ENCODE measurements around the gene RCOR3. TPM values are rescaled to one million over a fixed set of nuclear protein-coding genes. Genes with fewer than 3 reads are reported as not detected.

The RCOR3 gene
- total RNA-seq, 4 donors from 2014 or later: 78.1 to 110 (median 102) TPM

- Histone ChIP-seq H3K36me3 (no peaks in the 10 kb centered on the region), H3K27ac (no peak overlapping the region), H3K4me3 (replicated peaks in 1 of 3) (no peak overlapping the region), H3K27me3 (no peaks in the 10 kb centered on the region), H3K9me3 (no peaks in the 10 kb centered on the region), H3K4me1 (no peaks in the 10 kb centered on the region)
- no peak for TF ChIP-seq POLR2A (IDR thresholded peaks at IDR 0.05)
- TF ChIP-seq, protein P1, sequence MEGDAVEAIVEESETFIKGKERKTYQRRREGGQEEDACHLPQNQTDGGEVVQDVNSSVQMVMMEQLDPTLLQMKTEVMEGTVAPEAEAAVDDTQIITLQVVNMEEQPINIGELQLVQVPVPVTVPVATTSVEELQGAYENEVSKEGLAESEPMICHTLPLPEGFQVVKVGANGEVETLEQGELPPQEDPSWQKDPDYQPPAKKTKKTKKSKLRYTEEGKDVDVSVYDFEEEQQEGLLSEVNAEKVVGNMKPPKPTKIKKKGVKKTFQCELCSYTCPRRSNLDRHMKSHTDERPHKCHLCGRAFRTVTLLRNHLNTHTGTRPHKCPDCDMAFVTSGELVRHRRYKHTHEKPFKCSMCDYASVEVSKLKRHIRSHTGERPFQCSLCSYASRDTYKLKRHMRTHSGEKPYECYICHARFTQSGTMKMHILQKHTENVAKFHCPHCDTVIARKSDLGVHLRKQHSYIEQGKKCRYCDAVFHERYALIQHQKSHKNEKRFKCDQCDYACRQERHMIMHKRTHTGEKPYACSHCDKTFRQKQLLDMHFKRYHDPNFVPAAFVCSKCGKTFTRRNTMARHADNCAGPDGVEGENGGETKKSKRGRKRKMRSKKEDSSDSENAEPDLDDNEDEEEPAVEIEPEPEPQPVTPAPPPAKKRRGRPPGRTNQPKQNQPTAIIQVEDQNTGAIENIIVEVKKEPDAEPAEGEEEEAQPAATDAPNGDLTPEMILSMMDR (IDR thresholded peaks at IDR 0.05): no peak
- 89 to 94% methylated on average over 11 of the region's 11 CpGs for WGBS, 2 donors
- intact Hi-C loops (cut with DNase I): loop anchor here (10.0 kb wide), 1 partner anchor 187 kb away; no protein-coding TSS in a partner anchor
- DNase-seq: no peak
Measured at GRCh38 chr1:211328084-211328694, 69.0 kb downstream of the RCOR3 start.

GRCh38 chr1:211328866-211329475 lies 69.8 kb downstream of the RCOR3 start:
- Histone ChIP-seq H3K4me3 (replicated peaks in 1 of 3) (no peak overlapping the region), H3K27ac (no peak overlapping the region), H3K9me3 (no peaks in the 10 kb centered on the region), H3K27me3 (no peaks in the 10 kb centered on the region), H3K4me1 (no peaks in the 10 kb centered on the region), H3K36me3 (no peaks in the 10 kb centered on the region)
- 87 to 93% methylated on average over 6 of the region's 6 CpGs for WGBS, 2 donors
- no peak for TF ChIP-seq POLR2A (IDR thresholded peaks at IDR 0.05)
- TF ChIP-seq, protein P1 (IDR thresholded peaks at IDR 0.05): no peak
- no peak for DNase-seq
- intact Hi-C loops (cut with DNase I): loop anchor here (10.0 kb wide), 1 partner anchor 186 kb away; no protein-coding TSS in a partner anchor

DNA sequence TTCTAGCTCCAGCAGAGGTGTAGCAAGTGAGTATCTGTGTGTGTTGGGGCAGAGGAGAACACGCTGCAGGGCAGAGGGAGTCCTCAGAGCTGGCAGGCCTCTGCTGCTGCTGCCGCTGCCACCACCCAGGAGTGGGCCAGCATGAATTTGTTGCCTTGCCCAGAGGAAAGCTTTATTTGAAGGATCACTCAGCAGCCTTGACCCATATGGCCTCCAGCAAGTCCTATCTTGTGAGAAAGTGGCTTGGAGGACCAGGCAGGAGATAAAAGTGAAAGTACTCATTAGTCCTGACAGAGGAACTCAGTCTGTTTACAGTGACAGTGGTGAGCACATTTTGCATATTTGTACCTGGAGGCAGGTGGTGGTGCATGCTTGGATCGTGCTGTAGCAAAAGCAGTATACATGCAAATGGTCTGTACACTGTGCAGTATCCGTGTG lies 70.6 kb downstream of the RCOR3 start:
- Histone ChIP-seq H3K4me1 (no peaks in the 10 kb centered on the region), H3K36me3 (no peaks in the 10 kb centered on the region), H3K27me3 (no peaks in the 10 kb centered on the region), H3K27ac (no peak overlapping the region), H3K9me3 (no peaks in the 10 kb centered on the region), H3K4me3 (replicated peaks in 1 of 3) (no peak overlapping the region)
- intact Hi-C loops (cut with DNase I): loop anchor here (10.0 kb wide), 2 partner anchors 165 to 185 kb away; partner anchors contain the start of gene RD3
- WGBS, 2 donors: 88 to 96% methylated on average over 4 of the region's 4 CpGs
- TF ChIP-seq POLR2A (IDR thresholded peaks at IDR 0.05): no peak
- TF ChIP-seq, protein P1 (IDR thresholded peaks at IDR 0.05): no peak
- no peak for DNase-seq

- Histone ChIP-seq H3K9me3 (no peaks in the 10 kb centered on the region), H3K4me3 (replicated peaks in 1 of 3) (no peak overlapping the region), H3K27me3 (no peaks in the 10 kb centered on the region), H3K27ac (no peak overlapping the region), H3K36me3 (no peaks in the 10 kb centered on the region), H3K4me1 (no peaks in the 10 kb centered on the region)
- DNase-seq: no peak
- intact Hi-C loops (cut with DNase I): loop anchor here (10.0 kb wide), 1 partner anchor 164 kb away; the partner anchor contains the start of gene RD3
- WGBS, 2 donors: 88 to 96% methylated on average over 8 of the region's 8 CpGs
- TF ChIP-seq, protein P1 (IDR thresholded peaks at IDR 0.05): no peak
- no peak for TF ChIP-seq POLR2A (IDR thresholded peaks at IDR 0.05)
Measured at GRCh38 chr1:211330282-211330936, 71.2 kb downstream of the RCOR3 start.
